ENCODE results near the gene SKI. TPM values are rescaled to one million over a fixed set of nuclear protein-coding genes. Genes with fewer than 3 reads are reported as not detected.

The SKI gene
- total RNA-seq, 1 donor from 2014 or later = 90.0 TPM

DNA sequence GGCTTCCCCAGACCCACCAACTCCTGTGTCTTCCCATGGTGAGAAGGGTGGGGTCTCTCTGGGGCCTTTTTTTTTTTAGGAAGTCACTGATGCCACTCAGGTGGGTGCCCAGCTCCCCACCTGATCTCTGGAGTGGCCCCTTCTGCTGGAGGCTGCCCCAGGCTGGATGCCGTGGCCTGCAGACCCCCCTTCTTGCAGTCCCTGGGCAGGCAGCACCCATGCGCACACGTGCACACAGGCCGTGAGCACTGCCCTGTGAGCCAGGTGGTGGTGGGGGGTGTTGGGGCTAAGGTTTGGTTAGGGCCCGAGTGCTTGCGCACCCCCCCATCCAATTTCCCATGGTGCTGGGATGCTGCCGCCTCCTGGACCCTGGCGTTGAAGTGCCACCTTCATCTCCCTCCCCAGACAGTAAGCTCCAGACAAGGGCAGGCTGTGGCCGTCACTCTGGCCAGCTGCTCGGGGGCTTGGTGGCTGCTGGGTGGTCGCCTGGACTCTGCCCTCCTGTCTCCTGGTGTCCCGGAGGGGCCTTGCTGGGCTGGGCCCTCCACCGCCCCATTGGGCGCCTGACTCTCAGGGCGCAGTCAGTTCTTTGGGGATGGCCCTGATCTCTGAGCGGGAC lies 50.6 kb downstream of the SKI start:
- intact Hi-C loops (cut with DNase I) = no loop called here

GRCh38 chr1:2279210-2279639 lies 51.1 kb downstream of the SKI start:
- H3K9me3 ChIP-seq = no peaks in the 10 kb centered on the region
- intact Hi-C loops (cut with DNase I) = no loop called here
- no peak overlapping the region for H3K4me3 ChIP-seq
- ATAC-seq = peak; percentile 50 to 72
- H3K27ac ChIP-seq = peak overlapping the region; percentile 83
- H3K36me3 ChIP-seq = peaks cover 6% of the 10 kb centered on the region
- TF ChIP-seq, protein P1, sequence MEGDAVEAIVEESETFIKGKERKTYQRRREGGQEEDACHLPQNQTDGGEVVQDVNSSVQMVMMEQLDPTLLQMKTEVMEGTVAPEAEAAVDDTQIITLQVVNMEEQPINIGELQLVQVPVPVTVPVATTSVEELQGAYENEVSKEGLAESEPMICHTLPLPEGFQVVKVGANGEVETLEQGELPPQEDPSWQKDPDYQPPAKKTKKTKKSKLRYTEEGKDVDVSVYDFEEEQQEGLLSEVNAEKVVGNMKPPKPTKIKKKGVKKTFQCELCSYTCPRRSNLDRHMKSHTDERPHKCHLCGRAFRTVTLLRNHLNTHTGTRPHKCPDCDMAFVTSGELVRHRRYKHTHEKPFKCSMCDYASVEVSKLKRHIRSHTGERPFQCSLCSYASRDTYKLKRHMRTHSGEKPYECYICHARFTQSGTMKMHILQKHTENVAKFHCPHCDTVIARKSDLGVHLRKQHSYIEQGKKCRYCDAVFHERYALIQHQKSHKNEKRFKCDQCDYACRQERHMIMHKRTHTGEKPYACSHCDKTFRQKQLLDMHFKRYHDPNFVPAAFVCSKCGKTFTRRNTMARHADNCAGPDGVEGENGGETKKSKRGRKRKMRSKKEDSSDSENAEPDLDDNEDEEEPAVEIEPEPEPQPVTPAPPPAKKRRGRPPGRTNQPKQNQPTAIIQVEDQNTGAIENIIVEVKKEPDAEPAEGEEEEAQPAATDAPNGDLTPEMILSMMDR (IDR thresholded peaks at IDR 0.05) = no peak
- peak; percentile 76 for DNase-seq
- H3K4me1 ChIP-seq = peaks cover 69% of the 10 kb centered on the region
- H3K27me3 ChIP-seq (ENCODE audit: low read depth) = no peaks in the 10 kb centered on the region

More for the DNA sequence above, 50.6 kb downstream of the SKI start:
- Histone ChIP-seq H3K36me3 (peaks cover 6% of the 10 kb centered on the region), H3K4me1 (peaks cover 72% of the 10 kb centered on the region), H3K4me3 (no peak overlapping the region), H3K9me3 (no peaks in the 10 kb centered on the region), H3K27me3 (ENCODE audit: low read depth) (no peaks in the 10 kb centered on the region), H3K27ac (peak overlapping the region; percentile 83)
- ATAC-seq (no peak), DNase-seq (no peak)
- TF ChIP-seq, protein P1 (IDR thresholded peaks at IDR 0.05) = no peak

DNA sequence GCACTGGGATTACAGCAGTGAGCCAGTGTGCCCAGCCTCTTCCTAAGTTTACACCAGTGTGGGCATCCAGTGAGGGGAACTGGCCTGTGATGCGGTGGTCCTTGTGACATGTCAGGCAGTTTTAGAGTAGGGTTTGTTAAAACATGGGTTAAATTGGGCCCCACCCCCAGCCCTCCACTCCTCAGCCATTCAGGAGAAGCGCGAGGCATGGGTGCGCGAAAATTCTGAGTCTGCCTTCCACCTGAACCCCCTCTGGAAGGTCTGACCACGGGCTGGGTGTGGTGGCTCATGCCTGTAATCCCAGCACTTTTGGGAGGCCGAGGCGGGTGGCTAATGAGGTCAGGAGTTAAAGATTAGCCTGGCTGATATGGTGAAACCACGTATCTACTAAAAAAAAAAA lies 51.7 kb downstream of the SKI start:
- Histone ChIP-seq H3K27ac (peak overlapping the region; percentile 83), H3K9me3 (no peaks in the 10 kb centered on the region), H3K4me3 (no peak overlapping the region), H3K27me3 (ENCODE audit: low read depth) (no peaks in the 10 kb centered on the region), H3K36me3 (peaks cover 6% of the 10 kb centered on the region), H3K4me1 (peaks cover 67% of the 10 kb centered on the region)
- ATAC-seq (peak in 1 of 2 donors; percentile 6), DNase-seq (peak; percentile 60)
- TF ChIP-seq, protein P1 (IDR thresholded peaks at IDR 0.05) = no peak
- intact Hi-C loops (cut with DNase I) = no loop called here

GRCh38 chr1:2282556-2283270 lies 54.6 kb downstream of the SKI start:
- Histone ChIP-seq H3K27me3 (ENCODE audit: low read depth) (no peaks in the 10 kb centered on the region), H3K4me3 (no peak overlapping the region), H3K4me1 (peaks cover 43% of the 10 kb centered on the region), H3K27ac (no peak overlapping the region), H3K36me3 (peaks cover 3% of the 10 kb centered on the region), H3K9me3 (no peaks in the 10 kb centered on the region)
- DNase-seq (peak; percentile 42), ATAC-seq (no peak)
- intact Hi-C loops (cut with DNase I) = no loop called here
- TF ChIP-seq, protein P1 (IDR thresholded peaks at IDR 0.05) = no peak

- TF ChIP-seq, protein P1 (IDR thresholded peaks at IDR 0.05) = no peak
- DNase-seq (peak; percentile 39), ATAC-seq (no peak)
- Histone ChIP-seq H3K27ac (no peak overlapping the region), H3K4me1 (peaks cover 43% of the 10 kb centered on the region), H3K27me3 (ENCODE audit: low read depth) (no peaks in the 10 kb centered on the region), H3K36me3 (no peaks in the 10 kb centered on the region), H3K9me3 (no peaks in the 10 kb centered on the region), H3K4me3 (no peak overlapping the region)
- intact Hi-C loops (cut with DNase I) = no loop called here
Observed at GRCh38 chr1:2283371-2283990, 55.4 kb downstream of the SKI start.

Measured in lower lobe of right lung (tissue), 2 donors.